Lung (tissue), 12 donors: ENCODE data around the gene CYSTM1. TPM values are rescaled to one million over a fixed set of nuclear protein-coding genes. Genes with fewer than 3 reads are reported as not detected.

Experiments used
- ATAC-seq: fragments of 200-7000 bp; cut with Tn5 transposase; one replicate; pipeline ENCODE4 v1.9.1; 2020; ENCODE audit warnings: moderate number of reproducible peaks; ENCODE audit not compliant: insufficient read depth, low FRiP score
- DNase-seq, 3 donors: peaks; one replicate each; pipeline ENCODE4 v3.0.0-alpha.2; 2013 to 2017
- H3K27ac ChIP-seq, 2 donors: one replicate each; pipeline ENCODE4 v1.5.1; 2013; ENCODE audit warnings: mild to moderate bottlenecking in 2 of 2, moderate library complexity in 2 of 2, control low read depth in 1 of 2, inconsistent platforms in 1 of 2, low read depth in 1 of 2, low read length in 1 of 2
- H3K27me3 ChIP-seq, 3 donors: one replicate each; pipeline ENCODE4 v1.5.1; 2013; ENCODE audit warnings: low read length in 2 of 3; ENCODE audit not compliant: control insufficient read depth in 3 of 3, insufficient read depth in 3 of 3
- H3K36me3 ChIP-seq, 4 donors: one replicate each; pipeline ENCODE4 v1.5.1; 2013; ENCODE audit warnings: low read length in 4 of 4, mild to moderate bottlenecking in 1 of 4, moderate library complexity in 1 of 4; ENCODE audit not compliant: control insufficient read depth in 4 of 4, insufficient read depth in 4 of 4
- H3K4me1 ChIP-seq, 5 donors: one replicate each; pipeline ENCODE4 v1.5.1; 2013; ENCODE audit warnings: low read length in 5 of 5, mild to moderate bottlenecking in 2 of 5, moderate library complexity in 1 of 5; ENCODE audit not compliant: control insufficient read depth in 5 of 5, insufficient read depth in 5 of 5
- H3K4me3 ChIP-seq: one replicate; pipeline ENCODE4 v1.5.1; 2013; ENCODE audit warnings: mild to moderate bottlenecking, control low read depth, moderate library complexity
- H3K9ac ChIP-seq, 2 donors: one replicate each; pipeline ENCODE4 v1.5.1; 2013; ENCODE audit warnings: low read length in 2 of 2, control low read depth in 1 of 2; ENCODE audit not compliant: insufficient read depth in 1 of 2
- H3K9me3 ChIP-seq, 4 donors: one replicate each; pipeline ENCODE4 v1.5.1; 2013; ENCODE audit warnings: low read length in 3 of 4, mild to moderate bottlenecking in 1 of 4, moderate library complexity in 1 of 4; ENCODE audit not compliant: control insufficient read depth in 4 of 4, insufficient read depth in 3 of 4
- WGBS, 2 donors: extraction: QIAGEN DNeasy Blood & Tissue Kit; methylation state at CpG; one replicate each; pipeline ENCODE4 v1.1.7; 2013; 5-methylcytosine and 5-hydroxymethylcytosine counted together
- polyA plus RNA-seq, 2 donors: library from polyadenylated mRNA; stranded (reverse); fragments of 200-250 nt; gene quantifications; one replicate each; pipeline ENCODE4 v1.2.1, GENCODE V29; 2013
- total RNA-seq, 2 donors: library from RNA; depleted of rRNA in 1 of 2; stranded (reverse); fragments of >200 nt in 1 of 2; gene quantifications; one replicate each; pipeline ENCODE4 v1.2.1, GENCODE V29; 2014 to 2021
- TF ChIP-seq, protein P1 (sequence below): IDR thresholded peaks from 2 replicates; pipeline ENCODE4 v1.5.1; 2012; ENCODE audit warnings: mild to moderate bottlenecking; ENCODE audit errors: control extremely low read depth, extremely low read depth
- donor health status: control.
- donor health status: control.
- donor health status: Bipolar disorder and iron deficiency.
- donor health status: healthy.
- donor health status: DM: yes; HTN: yes; CAD: no.

The CYSTM1 gene
- total and polyA plus RNA-seq, 4 donors = 37.1 to 274 (median 107) TPM

DNA sequence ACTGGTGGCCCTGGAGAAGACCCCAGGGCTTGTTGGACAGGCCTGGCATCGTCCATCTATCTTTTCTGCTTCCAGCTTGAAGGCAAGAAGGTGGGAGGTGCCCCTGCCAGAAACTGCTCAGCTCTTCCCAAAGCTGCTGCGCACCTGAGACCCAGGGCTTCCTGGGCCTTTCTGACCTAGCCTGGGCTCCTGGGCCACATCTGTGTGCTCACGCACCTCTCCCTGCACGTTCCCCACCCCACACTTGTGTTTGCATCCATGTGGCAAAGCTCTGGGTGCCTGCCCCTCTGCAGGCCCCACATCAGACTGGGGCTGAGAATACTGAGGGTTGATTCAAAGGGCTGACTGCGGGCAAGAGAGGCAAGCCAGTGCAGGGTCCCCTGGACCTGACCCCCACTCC lies 64.5 kb downstream of the CYSTM1 start:
- peaks cover 3 to 25% (median 13%) of the 10 kb centered on the region in 5 donors for H3K4me1 ChIP-seq
- H3K9me3 ChIP-seq = peaks cover 0 to 2% (median 0%) of the 10 kb centered on the region in 4 donors
- WGBS, 2 donors = 98 to 100% methylated on average over 5 of the region's 5 CpGs

DNA sequence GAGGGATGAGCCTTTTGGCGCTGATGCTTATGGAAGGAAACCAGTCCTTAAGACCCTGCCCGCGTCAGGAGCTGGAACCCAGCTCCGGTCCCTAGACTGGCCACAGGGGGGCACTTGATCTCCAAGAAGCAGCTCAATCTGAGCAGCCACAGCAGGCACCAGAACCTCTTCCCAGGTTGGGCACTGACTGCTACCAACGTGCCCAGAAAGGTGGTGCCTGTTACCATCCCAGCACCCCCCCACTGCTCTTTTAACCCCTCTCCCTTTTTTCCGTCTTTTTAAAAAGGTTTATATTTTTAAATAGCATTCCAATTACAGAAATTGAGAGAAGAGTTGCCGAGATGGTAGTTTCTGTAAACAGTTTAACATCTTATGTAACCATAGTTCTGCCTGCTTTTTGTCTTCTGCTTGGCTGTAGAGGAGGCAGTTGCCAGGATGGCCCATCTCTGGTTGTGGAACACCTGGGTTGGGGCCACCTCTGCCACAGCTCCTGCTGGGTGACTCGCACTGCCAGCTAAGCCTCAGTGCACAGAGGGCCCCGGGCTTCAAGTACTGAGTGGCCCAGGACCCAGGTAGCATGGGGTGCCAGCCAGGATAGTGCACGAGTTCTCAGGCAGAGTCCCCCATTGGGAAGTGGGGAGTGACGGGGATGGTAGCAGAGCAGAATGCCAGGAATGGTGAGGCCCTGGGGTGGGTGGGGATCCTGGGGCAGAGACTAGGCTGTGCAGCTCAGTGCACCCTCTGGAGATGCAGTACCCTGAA lies 65.1 kb downstream of the CYSTM1 start:
- peak overlapping the region in 1 of 2 donors; percentile 18 for H3K27ac ChIP-seq
- H3K27me3 ChIP-seq = no peaks in the 10 kb centered on the region

More for the DNA sequence above, 64.5 kb downstream of the CYSTM1 start:
- Histone ChIP-seq H3K36me3 (peaks cover 0 to 2% (median 0%) of the 10 kb centered on the region in 4 donors), H3K27me3 (no peaks in the 10 kb centered on the region), H3K9ac (no peak overlapping the region), H3K27ac (no peak overlapping the region), H3K4me3 (no peak overlapping the region)
- DNase-seq (no peak), ATAC-seq (no peak)
- TF ChIP-seq, protein P1, sequence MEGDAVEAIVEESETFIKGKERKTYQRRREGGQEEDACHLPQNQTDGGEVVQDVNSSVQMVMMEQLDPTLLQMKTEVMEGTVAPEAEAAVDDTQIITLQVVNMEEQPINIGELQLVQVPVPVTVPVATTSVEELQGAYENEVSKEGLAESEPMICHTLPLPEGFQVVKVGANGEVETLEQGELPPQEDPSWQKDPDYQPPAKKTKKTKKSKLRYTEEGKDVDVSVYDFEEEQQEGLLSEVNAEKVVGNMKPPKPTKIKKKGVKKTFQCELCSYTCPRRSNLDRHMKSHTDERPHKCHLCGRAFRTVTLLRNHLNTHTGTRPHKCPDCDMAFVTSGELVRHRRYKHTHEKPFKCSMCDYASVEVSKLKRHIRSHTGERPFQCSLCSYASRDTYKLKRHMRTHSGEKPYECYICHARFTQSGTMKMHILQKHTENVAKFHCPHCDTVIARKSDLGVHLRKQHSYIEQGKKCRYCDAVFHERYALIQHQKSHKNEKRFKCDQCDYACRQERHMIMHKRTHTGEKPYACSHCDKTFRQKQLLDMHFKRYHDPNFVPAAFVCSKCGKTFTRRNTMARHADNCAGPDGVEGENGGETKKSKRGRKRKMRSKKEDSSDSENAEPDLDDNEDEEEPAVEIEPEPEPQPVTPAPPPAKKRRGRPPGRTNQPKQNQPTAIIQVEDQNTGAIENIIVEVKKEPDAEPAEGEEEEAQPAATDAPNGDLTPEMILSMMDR = no peak

DNA sequence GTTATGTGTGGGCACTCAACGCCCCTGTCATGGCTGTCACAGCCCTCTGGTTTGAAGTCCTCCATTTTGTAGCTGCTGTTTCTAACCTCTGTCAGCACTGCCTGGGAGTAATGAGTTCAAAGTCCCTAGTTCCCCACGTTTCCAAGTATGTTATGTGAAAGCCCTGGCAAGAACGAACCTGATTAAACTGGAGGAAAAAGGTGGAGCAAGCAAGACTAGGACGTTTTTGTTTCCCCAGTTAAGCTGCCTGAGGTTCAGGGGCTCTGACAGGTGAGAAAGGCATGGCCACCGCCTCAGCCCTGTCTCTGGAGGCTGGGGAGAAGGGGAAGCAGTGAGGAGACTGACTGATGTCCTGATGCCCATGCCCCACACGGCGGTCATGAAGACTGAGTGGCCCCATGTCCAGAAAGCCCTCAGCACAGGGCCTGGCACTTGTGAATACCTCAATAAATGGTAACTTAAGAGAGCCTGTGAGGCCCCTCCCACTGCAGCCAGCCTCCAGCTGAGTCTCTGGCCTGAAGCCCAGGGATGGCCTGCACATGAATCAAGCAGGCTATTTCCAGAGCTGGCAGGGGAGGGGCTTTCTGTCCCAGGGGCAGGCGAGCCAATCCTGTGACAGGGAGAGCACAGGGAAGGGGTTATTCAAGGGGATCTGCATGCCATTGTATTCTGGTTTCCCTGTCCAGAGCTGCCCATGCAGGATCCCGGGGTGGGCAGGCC lies 66.2 kb downstream of the CYSTM1 start:
- peaks cover 6 to 27% (median 23%) of the 10 kb centered on the region in 5 donors for H3K4me1 ChIP-seq
- peak overlapping the region in 1 of 2 donors; percentile 18 for H3K9ac ChIP-seq
- H3K27me3 ChIP-seq = no peaks in the 10 kb centered on the region
- H3K4me3 ChIP-seq = no peak overlapping the region
- H3K36me3 ChIP-seq = peaks cover 0 to 8% (median 1%) of the 10 kb centered on the region in 4 donors
- peaks cover 0 to 1% (median 0%) of the 10 kb centered on the region in 4 donors for H3K9me3 ChIP-seq
- WGBS, 2 donors = 48 to 61% methylated on average over 9 of the region's 9 CpGs
- H3K27ac ChIP-seq = peak overlapping the region; percentile 55 to 85
- peak; percentile 48 for ATAC-seq
- TF ChIP-seq, protein P1 = no peak
- peak; percentile 90 to 95 (median 90) for DNase-seq

More for the DNA sequence above, 65.1 kb downstream of the CYSTM1 start:
- Histone ChIP-seq H3K9ac (no peak overlapping the region), H3K36me3 (peaks cover 0 to 2% (median 1%) of the 10 kb centered on the region in 4 donors), H3K9me3 (peaks cover 0 to 2% (median 0%) of the 10 kb centered on the region in 4 donors), H3K4me3 (no peak overlapping the region), H3K4me1 (peaks cover 6 to 24% (median 17%) of the 10 kb centered on the region in 5 donors)
- 45 to 48% methylated on average over 11 of the region's 11 CpGs for WGBS, 2 donors
- peak; percentile 37 for ATAC-seq
- peak; percentile 63 to 68 (median 66) for DNase-seq
- TF ChIP-seq, protein P1 = peak; percentile 51
